HS-27A (cell line): ENCODE data around the gene FUCA1.

Experiments
- DNase-seq: peaks from one replicate; pipeline ENCODE4 v3.0.0-alpha.2; 2012; ENCODE audit warnings: low read depth, missing footprints

The FUCA1 gene

GRCh38 chr1:23801338-23801748 is 66.7 kb downstream of the FUCA1 start:
- DNase-seq, result no peak

GRCh38 chr1:23800400-23801337 is 67.4 kb downstream of the FUCA1 start, which contains the start of gene GALE:
GALE (minus strand) TSS chr1:23800754; CDS start chr1:23799007, 1,747 bp downstream.
- DNase-seq, result no peak

DNA sequence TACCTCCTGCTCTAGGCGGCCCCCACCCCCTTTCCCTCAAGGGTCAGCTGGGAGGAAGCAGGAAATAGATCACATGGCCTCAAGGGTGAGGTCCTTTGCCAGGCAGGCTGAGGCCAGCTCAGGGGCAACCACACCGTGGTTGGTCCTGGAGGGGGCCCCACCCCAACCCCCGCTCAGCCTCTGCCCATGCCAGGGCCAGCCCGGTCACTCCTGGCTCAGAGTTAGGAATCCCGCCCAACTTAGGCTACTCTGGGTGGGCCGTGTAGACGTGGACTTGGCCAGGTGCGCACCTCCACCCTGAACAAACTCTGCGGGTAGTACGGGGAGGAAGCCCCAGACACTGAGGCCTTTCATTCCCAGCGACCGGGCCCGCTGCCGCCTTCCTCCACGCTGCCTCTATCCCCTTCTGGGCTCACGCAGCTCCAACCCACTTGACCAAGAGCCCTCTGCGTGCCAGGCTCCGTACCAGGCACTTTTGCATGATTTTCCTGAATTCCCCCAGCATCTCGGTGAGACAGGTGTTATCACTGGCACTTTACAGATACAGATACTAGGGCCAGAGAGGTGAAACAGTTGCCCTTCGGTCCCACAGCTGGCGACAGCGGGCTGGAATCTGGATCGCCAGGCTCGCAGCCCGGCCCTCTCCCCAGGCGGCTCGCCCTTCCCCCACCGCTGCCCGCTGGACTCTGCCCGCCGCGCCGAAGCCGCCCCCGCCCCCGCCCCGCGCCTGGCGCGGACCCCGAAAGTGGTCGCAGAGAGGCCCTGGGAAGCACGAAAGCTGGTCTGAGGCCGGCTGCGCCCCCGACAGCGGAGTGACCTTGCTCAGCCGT is 68.3 kb downstream of the FUCA1 start:
- DNase-seq, result no peak

DNA sequence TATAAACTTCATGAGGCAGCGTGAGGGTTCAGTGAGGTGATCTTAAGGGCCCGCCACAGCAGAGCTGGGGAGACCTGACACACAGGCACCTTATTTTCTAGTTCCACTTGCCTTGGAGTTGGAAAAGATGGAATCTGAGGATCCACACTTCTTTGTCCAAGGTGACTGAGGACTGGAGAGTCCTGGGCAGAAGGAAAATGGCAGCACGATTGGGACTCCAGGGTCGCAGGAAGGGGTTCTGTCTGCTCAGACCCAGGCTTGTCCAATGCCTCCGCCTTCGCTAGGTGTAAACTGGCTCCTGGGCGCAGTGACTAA is 68.9 kb downstream of the FUCA1 start:
- DNase-seq, result no peak

- DNase-seq, result no peak
Measured at GRCh38 chr1:23798662-23799142, 69.4 kb downstream of the FUCA1 start.

- DNase-seq, result no peak
Measured at GRCh38 chr1:23797478-23798448, 70.3 kb downstream of the FUCA1 start.

GRCh38 chr1:23796466-23797271 is 71.4 kb downstream of the FUCA1 start:
- DNase-seq, result no peak

- DNase-seq, result no peak
Measured at GRCh38 chr1:23795676-23796465, 72.2 kb downstream of the FUCA1 start.
